GM21526 (cell line): ENCODE results near the gene SLC8A2.
A peak's percentile ranks its signal among the peaks of the same experiment; 100 is the strongest.
"Not testable (repeated sequence)": the region's sequence is repeated elsewhere in the genome, so short reads cannot be mapped to it uniquely, and the experiment has no call there.

ENCODE experiments used
- ATAC-seq: cut with Tn5 transposase; IDR thresholded peaks from one replicate; pipeline ENCODE4 v1.9.1; 2021; ENCODE audit warnings: moderate library complexity; ENCODE audit not compliant: unreplicated experiment, low FRiP score

SLC8A2 gene

GRCh38 chr19:47489072-47489914 lies 17.6 kb upstream of the SLC8A2 start:
- ATAC-seq: no peak

DNA sequence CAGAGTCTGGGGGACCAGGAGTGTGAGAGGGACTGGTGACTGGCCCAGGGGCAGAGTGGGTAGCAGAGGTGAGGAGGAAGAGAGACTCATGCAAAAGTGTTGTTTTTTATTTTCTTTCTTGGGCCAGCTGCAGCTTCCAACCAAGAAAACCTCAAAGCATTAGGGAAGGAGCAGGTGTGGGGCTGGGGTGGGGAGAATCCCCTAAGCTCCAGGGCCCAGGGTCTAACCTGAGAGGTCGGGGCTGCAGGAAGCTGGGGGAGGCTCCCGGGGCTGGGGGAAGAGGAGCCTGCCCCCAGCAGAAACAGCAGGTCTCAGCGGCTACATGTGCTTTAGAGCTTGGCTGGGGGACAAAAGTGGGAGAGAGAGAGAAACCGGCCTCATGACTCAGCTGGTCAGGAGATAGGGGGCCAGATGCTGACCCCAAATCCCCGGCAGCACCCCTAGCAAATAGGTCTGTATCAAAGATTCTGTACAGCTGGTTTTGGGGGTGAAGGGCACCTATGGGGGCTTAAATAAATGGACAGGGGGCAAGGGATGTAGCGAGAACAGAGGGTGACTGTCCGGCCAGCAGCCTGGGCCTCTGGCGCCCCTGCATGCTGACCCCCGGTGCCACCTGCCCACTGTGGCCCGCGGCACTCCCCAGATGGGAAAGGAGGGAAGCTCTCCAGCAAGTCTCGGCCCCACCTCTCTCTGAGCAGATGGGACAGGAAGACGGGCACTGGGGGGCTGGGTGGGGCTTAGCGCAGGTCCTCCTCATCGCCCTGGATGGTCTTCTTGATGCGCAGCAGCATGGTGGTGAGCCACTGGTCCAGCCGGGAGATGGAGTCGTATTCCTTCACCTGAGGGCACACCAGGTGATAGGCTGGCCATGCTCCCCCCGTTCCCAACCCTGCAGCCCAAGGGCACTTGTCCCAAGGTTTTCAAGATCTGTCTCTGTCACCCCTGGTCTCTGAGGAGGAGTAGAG lies 16.1 kb upstream of the SLC8A2 start:
- no peak for ATAC-seq

DNA sequence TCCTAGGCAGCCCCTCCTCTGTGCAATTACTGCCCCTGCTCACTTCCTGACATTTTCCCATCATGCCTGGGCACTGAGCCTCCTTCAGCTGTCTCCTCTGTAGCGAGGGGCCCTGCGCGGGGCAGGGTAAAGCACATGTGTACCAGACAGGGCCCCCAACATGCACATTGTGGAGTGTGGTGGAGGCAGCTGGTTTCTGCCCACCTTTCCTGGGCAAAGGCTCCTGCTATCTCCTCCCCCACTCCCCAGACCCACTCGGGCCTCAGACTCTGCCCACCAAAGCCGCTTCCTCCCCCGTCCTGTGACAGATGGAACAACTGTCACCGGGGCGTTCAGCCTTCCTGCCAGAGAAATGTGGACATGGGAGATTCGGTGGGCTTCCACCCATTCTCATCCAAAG lies 15.2 kb upstream of the SLC8A2 start:
- ATAC-seq: no peak

GRCh38 chr19:47486220-47486619 lies 14.5 kb upstream of the SLC8A2 start:
- ATAC-seq: not testable (repeated sequence)

DNA sequence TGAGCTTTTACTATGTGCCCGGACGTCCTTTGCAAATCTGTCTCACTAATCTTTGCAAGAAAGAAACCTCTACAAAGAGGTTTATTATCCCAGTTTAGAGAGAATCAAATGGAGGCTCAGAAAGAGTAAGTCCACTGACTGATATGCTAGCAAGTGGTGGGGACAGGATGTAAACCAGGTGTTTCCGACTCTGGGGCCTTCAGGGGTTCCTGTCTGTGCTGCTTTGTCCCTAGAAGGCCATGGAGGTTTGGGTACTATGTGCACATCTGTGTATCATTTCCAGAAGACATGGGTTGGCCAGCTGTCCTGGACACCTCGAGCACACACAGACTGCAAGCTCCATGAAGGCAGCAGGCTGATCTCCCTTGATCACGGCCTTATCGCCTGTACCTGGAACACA lies 13.5 kb upstream of the SLC8A2 start:
- ATAC-seq: no peak

GRCh38 chr19:47483800-47484690 lies 12.4 kb upstream of the SLC8A2 start, which contains the start of gene KPTN:
Gene KPTN, minus strand, starts transcription at chr19:47484219. Its CDS starts 59 bp downstream, at chr19:47484160.
- ATAC-seq: peak; percentile 59

- no peak for ATAC-seq
These were observed 11.5 kb upstream of the SLC8A2 start for GRCh38 chr19:47483200-47483599.

- ATAC-seq: no peak
These were observed 9.9 kb upstream of the SLC8A2 start for GRCh38 chr19:47481460-47482052.

DNA sequence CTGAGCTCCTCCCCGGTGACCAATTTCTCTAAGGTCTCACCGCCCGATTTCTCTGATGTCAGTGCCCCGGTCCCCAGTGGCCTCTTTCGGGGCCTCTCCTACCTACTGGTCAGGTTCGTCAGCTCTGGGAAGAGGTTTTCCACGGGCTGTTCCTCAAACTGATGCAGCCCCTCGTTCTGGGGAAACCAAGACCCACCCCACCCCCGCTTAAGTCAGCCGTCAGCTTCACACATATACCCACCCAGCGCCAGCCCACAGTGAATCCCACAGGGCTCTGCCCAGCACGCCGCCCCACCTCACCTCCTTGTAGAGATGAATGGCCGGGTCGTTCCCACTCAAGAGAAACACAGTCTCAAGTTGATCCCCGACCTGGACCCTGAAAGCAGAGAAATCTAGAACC lies 9.0 kb upstream of the SLC8A2 start:
- ATAC-seq: no peak

DNA sequence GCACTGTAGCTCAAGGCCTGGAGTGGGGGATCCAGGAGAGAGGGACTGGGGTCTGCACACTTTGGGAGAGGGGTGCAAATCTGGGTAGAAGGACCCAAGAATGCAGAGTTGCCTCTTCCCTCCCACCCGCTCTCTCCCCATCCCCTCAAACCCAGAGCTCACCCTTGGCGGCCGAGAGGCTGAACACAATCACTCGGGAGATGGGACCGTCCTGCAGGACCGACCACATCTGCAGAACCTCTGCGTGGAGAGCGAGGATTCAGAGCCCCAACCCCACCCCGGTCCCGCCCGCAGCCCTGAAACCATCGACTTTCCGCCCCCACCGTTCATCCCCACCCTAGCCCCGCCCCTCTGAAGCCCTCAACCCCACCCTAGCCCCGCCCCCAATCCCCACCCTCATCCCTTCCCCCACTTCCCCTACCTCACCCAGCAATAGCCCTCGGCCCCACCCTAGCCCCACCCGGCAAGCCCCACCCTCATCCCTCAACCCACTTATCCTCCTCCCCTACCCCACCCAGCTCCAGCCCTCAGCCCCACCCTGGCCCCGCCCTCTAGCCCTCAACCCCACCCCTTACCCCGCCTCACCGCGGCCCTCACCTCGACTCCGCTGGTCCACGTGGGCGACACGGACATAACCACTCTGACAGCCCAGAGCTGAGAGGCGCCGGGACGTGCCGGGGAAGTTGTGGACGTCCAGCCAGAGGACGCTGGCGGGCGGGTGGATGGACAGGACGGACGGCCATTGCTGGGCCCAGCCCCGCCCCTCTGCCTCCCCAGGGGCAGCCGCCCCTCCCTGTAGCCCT lies 8.2 kb upstream of the SLC8A2 start:
- no peak for ATAC-seq

- ATAC-seq: no peak
These were observed 4.8 kb upstream of the SLC8A2 start for GRCh38 chr19:47476438-47476972.

DNA sequence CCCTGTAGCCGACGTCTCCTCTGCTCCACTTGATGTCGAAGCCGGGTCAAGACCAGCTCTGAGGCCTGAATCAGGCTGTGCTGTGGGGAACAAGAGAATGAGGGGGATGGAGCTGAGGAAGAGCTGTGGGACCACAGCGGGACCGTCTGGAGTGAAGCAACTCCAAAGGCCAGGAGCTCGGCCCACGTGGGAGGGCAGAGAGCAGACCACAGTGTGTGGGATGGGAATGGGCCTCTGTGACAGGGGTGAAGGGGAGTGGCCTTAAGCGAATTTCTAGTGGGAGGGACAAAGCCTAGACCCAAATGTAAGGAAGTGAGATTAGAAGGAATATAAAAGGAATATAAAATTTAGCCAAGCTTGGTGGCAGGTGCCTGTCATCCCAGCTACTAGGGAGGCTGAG lies 3.8 kb upstream of the SLC8A2 start:
- no peak for ATAC-seq

- no peak for ATAC-seq
These were observed 1.6 kb upstream of the SLC8A2 start for GRCh38 chr19:47473336-47473735.

GRCh38 chr19:47471381-47471732 lies 336 bp downstream of the SLC8A2 start:
- ATAC-seq: no peak

DNA sequence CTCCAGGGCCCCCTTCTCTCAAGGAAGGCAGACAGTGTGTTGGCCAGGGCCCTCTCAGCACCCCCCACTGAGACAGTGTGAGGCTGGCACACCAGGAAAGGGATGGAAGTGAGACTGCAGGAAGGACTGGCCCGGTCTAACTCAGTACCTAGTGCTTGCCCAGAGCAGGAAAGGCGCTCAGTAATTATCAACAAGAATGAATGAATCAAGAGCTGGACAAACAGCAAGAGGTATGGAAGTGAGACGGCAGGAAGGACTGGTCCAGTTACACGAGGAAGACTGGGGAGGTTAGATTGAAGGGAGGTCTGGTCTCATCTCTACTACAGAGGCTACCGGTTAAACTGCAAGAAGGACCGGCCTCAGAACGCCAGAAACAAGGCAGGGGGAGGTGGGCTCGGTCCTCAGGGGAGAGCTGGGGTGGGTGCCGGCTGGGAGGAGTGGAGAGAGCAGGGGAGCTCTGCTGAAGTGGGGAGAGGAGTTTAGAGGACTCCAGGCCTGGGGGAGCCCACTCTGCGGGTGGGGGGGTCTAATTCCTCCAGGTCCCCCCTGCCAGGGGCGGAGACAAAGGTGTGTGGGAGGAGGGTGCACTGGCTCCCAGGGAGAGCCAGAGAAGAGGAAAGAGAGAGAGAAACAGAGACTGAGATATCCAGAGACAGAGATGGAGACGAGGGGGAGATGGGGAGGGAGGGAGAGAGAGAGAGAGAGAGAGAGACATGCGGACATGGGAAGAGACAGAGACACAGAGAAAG lies 1.1 kb downstream of the SLC8A2 start:
- ATAC-seq: no peak

GRCh38 chr19:47469719-47470118 lies 2.0 kb downstream of the SLC8A2 start:
- ATAC-seq: no peak

GRCh38 chr19:47469363-47469700 lies 2.4 kb downstream of the SLC8A2 start:
- no peak for ATAC-seq

DNA sequence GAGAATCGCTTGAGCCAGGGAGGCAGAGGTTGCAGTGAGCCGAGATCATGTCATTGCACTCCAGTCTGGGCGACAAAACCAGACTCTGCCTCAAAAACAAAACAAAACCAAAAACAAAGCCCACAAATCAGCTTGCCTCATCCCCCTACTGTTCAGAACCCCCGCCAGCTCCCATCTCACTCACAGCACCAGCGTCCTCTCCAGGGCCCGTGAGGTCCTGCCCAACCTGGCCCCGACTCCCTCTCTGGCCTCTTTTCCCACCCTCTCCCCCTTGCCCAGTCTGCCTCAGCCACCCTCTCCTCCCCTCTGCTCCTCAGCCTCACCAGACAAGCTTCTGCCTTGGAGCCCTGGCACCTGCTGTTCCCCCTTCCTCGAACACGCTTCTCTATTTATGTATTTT lies 3.8 kb downstream of the SLC8A2 start:
- no peak for ATAC-seq
